Transverse colon (tissue), 4 donors: ENCODE results near the gene KRT84.

Experiments used
- CTCF ChIP-seq, 5 experiments: fragments of 200-600 bp in 3 of 5; fragments of 450-650 bp in 2 of 5; sonication (generic) in 3 of 5; IDR thresholded peaks; 1 replicate in 2 of 5; 2 replicates in 3 of 5; pipeline ENCODE4 v1.5.1; 2016 to 2017; ENCODE audit warnings: antibody characterized with exemption in 5 of 5, inconsistent platforms in 3 of 5, mild to moderate bottlenecking in 2 of 5, moderate library complexity in 1 of 5
- EP300 ChIP-seq: sonication (generic); formaldehyde crosslinking; IDR thresholded peaks from one replicate; pipeline ENCODE4 v1.6.1; 2017; ENCODE audit warnings: antibody characterized with exemption, low read depth
- POLR2A ChIP-seq: fragments of 450-650 bp; IDR thresholded peaks from one replicate; pipeline ENCODE4 v1.6.1; 2016; ENCODE audit warnings: antibody characterized with exemption, mild to moderate bottlenecking, moderate library complexity
- POLR2AphosphoS5 ChIP-seq, 3 donors: sonication (generic); formaldehyde crosslinking; IDR thresholded peaks; one replicate each; pipeline ENCODE4 v1.6.1; 2016; ENCODE audit warnings: antibody characterized with exemption in 3 of 3

GRCh38 chr12:52332381-52332780, 53.1 kb downstream of the KRT84 start:
- TF ChIP-seq CTCF (IDR thresholded peaks at IDR 0.05) (no peak), EP300 (no peak), POLR2A (no peak), POLR2AphosphoS5 (IDR thresholded peaks at IDR 0.05) (no peak)
